ENCODE results near the gene ASPDH. TPM values are rescaled to one million over a fixed set of nuclear protein-coding genes. Genes with fewer than 3 reads are reported as not detected.

ASPDH gene
- total and polyA plus RNA-seq, 7 donors, result not detected

- TF ChIP-seq POLR2AphosphoS5 (IDR thresholded peaks at IDR 0.05) (no peak), POLR2A (IDR thresholded peaks at IDR 0.05) (no peak), CTCF (IDR thresholded peaks at IDR 0.05) (no peak), EP300 (IDR thresholded peaks at IDR 0.05) (no peak)
- Histone ChIP-seq H3K9me3 (no peaks in the 10 kb centered on the region), H3K27me3 (peaks cover 0 to 2% (median 0%) of the 10 kb centered on the region in 3 donors), H3K27ac (peak overlapping the region; percentile 76 to 80 (median 78)), H3K36me3 (peaks cover 0 to 11% (median 0%) of the 10 kb centered on the region in 4 donors), H3K4me1 (peaks cover 0 to 15% (median 9%) of the 10 kb centered on the region in 4 donors), H3K4me3 (peak overlapping the region; percentile 56 to 94 (median 80))
- no peak for DNase-seq
- 69 to 73% methylated on average over 26 of the region's 26 CpGs for WGBS, 2 donors
- intact Hi-C loops (cut with DNase I), result loop anchor here (2.0 to 10.0 kb wide), 2 partner anchors 141 to 215 kb away; partner anchors contain the start of gene CLEC11A
Observed at GRCh38 chr19:50510121-50510670, 3.5 kb downstream of the ASPDH start.

DNA sequence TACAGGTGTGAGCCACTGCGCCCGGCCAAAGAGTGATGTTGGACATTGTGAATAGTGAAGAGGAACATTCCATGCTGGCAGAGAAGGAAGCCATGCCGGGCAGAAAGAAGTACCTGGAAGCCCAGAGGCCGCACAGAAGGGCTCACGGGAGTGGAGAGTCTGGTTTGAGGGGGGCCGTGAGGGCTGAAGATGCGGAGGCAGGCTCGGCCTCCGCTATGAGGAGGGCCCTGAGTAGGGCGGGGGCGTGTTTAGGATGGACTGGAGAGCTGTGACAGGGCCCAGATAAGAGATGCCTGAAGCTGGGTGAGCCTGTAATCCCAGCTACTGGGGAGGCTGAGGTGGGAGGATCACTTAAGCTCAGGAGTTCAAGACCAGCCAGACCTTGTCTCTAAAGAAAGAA, 4.3 kb downstream of the ASPDH start:
- TF ChIP-seq CTCF (IDR thresholded peaks at IDR 0.05), result no peak
- no peak for TF ChIP-seq POLR2A (IDR thresholded peaks at IDR 0.05)
- no peak for TF ChIP-seq POLR2AphosphoS5 (IDR thresholded peaks at IDR 0.05)
- Histone ChIP-seq H3K36me3 (peaks cover 0 to 11% (median 0%) of the 10 kb centered on the region in 4 donors), H3K4me1 (peaks cover 0 to 15% (median 9%) of the 10 kb centered on the region in 4 donors), H3K27me3 (no peaks in the 10 kb centered on the region), H3K9me3 (no peaks in the 10 kb centered on the region), H3K4me3 (no peak overlapping the region), H3K27ac (no peak overlapping the region)
- intact Hi-C loops (cut with DNase I), result no loop called here
- WGBS, 2 donors, result 88 to 90% methylated on average over 11 of the region's 11 CpGs
- DNase-seq, result no peak

DNA sequence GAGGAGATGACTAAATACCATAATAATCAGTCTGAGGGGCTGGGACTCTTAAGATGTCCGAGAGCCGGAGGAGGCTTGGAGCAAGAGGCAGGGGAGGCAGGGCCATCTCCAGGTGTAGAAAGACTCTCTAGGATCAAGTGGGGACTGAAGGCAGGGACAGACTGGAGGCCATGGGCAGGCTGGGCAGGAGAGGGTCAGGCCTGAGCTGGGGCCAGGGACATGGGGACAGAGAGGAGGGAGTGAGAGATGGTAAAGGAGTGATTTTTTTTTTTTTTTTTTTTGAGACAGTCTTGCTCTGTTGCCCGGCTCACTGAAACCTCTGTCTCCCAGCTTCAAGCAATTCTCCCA, 4.9 kb downstream of the ASPDH start:
- no peak for DNase-seq
- H3K4me3 ChIP-seq, result no peak overlapping the region
- H3K27me3 ChIP-seq, result no peaks in the 10 kb centered on the region
- no peaks in the 10 kb centered on the region for H3K9me3 ChIP-seq
- TF ChIP-seq POLR2A (IDR thresholded peaks at IDR 0.05) (no peak), EP300 (IDR thresholded peaks at IDR 0.05) (no peak), CTCF (IDR thresholded peaks at IDR 0.05) (no peak), POLR2AphosphoS5 (IDR thresholded peaks at IDR 0.05) (no peak)
- WGBS, 2 donors, result 91 to 94% methylated on average over 3 of the region's 3 CpGs
- intact Hi-C loops (cut with DNase I), result no loop called here
- peaks cover 0 to 15% (median 9%) of the 10 kb centered on the region in 4 donors for H3K4me1 ChIP-seq
- peaks cover 0 to 11% (median 0%) of the 10 kb centered on the region in 4 donors for H3K36me3 ChIP-seq
- H3K27ac ChIP-seq, result no peak overlapping the region

DNA sequence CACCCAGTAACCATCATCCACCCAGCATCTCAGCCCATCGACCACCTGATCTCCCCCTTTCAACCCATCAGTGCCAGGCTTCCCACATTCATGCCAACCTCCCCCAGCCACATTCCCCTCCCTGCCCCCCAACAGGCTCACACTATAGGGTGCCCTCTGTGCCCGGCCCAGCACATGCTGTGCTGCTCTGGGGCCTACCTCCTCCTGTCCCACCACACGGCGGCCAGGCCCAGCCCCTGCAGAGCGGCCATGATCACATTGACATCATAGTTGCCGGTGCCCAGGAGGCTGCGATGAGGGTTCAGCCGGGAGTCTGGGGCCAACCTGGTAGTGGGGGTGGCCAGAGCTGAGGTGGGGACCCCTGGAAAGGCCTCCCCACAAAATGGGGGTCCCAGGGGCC, 6.3 kb downstream of the ASPDH start:
- TF ChIP-seq POLR2A (IDR thresholded peaks at IDR 0.05), result no peak
- no peak for TF ChIP-seq POLR2AphosphoS5 (IDR thresholded peaks at IDR 0.05)
- no peak for TF ChIP-seq EP300 (IDR thresholded peaks at IDR 0.05)
- no peak for TF ChIP-seq CTCF (IDR thresholded peaks at IDR 0.05)
- Histone ChIP-seq H3K27ac (no peak overlapping the region), H3K27me3 (no peaks in the 10 kb centered on the region), H3K36me3 (peaks cover 0 to 11% (median 0%) of the 10 kb centered on the region in 4 donors), H3K4me3 (no peak overlapping the region), H3K9me3 (no peaks in the 10 kb centered on the region), H3K4me1 (peaks cover 0 to 15% (median 9%) of the 10 kb centered on the region in 4 donors)
- WGBS, 2 donors, result 95 to 96% methylated on average over 8 of the region's 8 CpGs
- intact Hi-C loops (cut with DNase I), result no loop called here
- DNase-seq, result no peak

- no peak overlapping the region for H3K27ac ChIP-seq
- no peak overlapping the region for H3K4me3 ChIP-seq
- TF ChIP-seq CTCF (IDR thresholded peaks at IDR 0.05) (no peak), POLR2AphosphoS5 (IDR thresholded peaks at IDR 0.05) (no peak), EP300 (IDR thresholded peaks at IDR 0.05) (no peak), POLR2A (IDR thresholded peaks at IDR 0.05) (no peak)
- no peak for DNase-seq
- no peaks in the 10 kb centered on the region for H3K9me3 ChIP-seq
- peaks cover 0 to 11% (median 0%) of the 10 kb centered on the region in 4 donors for H3K36me3 ChIP-seq
- 93 to 95% methylated on average over 10 of the region's 10 CpGs for WGBS, 2 donors
- H3K27me3 ChIP-seq, result no peaks in the 10 kb centered on the region
- intact Hi-C loops (cut with DNase I), result no loop called here
- peaks cover 0 to 12% (median 10%) of the 10 kb centered on the region in 4 donors for H3K4me1 ChIP-seq
Observed at GRCh38 chr19:50506700-50507099, 7.0 kb downstream of the ASPDH start.
